ENCODE data around the gene DUSP1. TPM values are rescaled to one million over a fixed set of nuclear protein-coding genes. Genes with fewer than 3 reads are reported as not detected.

DUSP1 gene
- polyA plus RNA-seq, 1 donor from 2014 or later = 48.3 TPM

GRCh38 chr5:172806897-172807672 is 36.1 kb upstream of the DUSP1 start:
- Histone ChIP-seq H3K79me2 (replicated peaks; ENCODE audit: insufficient read depth, low read length) (no peaks in the 10 kb centered on the region), H3K27me3 (ENCODE audit: insufficient read depth, low read depth, low read length) (no peaks in the 10 kb centered on the region), H3F3A (ENCODE audit: insufficient read depth, low read length, poor library complexity, severe bottlenecking) (no peaks in the 10 kb centered on the region), H3K4me2 (ENCODE audit: low read length) (no peak overlapping the region), H2AFZ (ENCODE audit: low read depth, low read length) (no peak overlapping the region), H3K36me3 (ENCODE audit: insufficient read depth, low read length) (no peaks in the 10 kb centered on the region), H4K20me1 (ENCODE audit: insufficient read depth) (no peaks in the 10 kb centered on the region), H3K27ac (ENCODE audit: low read length) (no peak overlapping the region), H3K9ac (ENCODE audit: low read length) (no peak overlapping the region), H3K9me2 (ENCODE audit: insufficient read depth, low read length) (no peaks in the 10 kb centered on the region), H3K4me3 (ENCODE audit: low read length) (no peak overlapping the region), H3K9me3 (ENCODE audit: low read length) (no peaks in the 10 kb centered on the region)
- no peak for TF ChIP-seq POLR2AphosphoS5 (IDR thresholded peaks at IDR 0.05)
- TF ChIP-seq RAD21 (conservative IDR thresholded peaks at IDR 0.05) = no peak
- TF ChIP-seq, protein P1, sequence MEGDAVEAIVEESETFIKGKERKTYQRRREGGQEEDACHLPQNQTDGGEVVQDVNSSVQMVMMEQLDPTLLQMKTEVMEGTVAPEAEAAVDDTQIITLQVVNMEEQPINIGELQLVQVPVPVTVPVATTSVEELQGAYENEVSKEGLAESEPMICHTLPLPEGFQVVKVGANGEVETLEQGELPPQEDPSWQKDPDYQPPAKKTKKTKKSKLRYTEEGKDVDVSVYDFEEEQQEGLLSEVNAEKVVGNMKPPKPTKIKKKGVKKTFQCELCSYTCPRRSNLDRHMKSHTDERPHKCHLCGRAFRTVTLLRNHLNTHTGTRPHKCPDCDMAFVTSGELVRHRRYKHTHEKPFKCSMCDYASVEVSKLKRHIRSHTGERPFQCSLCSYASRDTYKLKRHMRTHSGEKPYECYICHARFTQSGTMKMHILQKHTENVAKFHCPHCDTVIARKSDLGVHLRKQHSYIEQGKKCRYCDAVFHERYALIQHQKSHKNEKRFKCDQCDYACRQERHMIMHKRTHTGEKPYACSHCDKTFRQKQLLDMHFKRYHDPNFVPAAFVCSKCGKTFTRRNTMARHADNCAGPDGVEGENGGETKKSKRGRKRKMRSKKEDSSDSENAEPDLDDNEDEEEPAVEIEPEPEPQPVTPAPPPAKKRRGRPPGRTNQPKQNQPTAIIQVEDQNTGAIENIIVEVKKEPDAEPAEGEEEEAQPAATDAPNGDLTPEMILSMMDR (IDR thresholded peaks at IDR 0.05; ENCODE audit: poor library complexity, severe bottlenecking) = no peak
- TF ChIP-seq SMC3 (conservative IDR thresholded peaks at IDR 0.05; ENCODE audit: poor library complexity) = no peak
- TF ChIP-seq REST (IDR thresholded peaks at IDR 0.05; ENCODE audit: borderline replicate concordance) = no peak
- no peak for TF ChIP-seq EP300 (conservative IDR thresholded peaks at IDR 0.05; ENCODE audit: poor library complexity, severe bottlenecking)
- no peak for TF ChIP-seq TAF1 (IDR thresholded peaks at IDR 0.05; ENCODE audit: low read depth)
- no peak for TF ChIP-seq EZH2 (IDR thresholded peaks at IDR 0.05; ENCODE audit: borderline replicate concordance, insufficient read depth, low read length, poor library complexity, severe bottlenecking)
- TF ChIP-seq MXI1 (conservative IDR thresholded peaks at IDR 0.05; ENCODE audit: poor library complexity, severe bottlenecking) = no peak

DNA sequence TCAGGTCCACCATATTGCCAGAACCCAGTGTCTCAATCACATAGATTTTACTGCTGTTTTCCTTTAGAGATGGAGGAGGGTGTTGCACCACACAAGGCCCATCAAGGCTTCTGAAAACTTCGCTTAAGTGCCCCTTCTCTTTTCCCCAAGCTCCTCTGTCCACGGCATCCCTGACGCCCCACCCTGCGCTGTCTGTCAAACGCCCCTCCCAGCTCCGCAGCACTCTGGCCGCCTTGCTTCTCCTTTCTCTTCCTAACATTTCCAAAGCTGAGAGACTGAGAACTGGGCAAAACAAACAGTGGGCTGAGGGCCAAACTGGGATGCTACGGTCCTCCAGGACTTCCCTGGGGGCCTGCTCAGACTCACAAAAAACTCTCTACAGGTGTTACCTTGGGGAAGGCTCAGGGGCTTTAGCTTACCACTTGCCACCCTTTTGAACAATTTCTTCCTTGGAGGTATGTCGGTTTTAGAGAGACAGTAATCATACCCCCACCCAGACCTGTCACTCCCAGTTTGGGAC is 34.8 kb upstream of the DUSP1 start:
- no peaks in the 10 kb centered on the region for H3K79me2 ChIP-seq (replicated peaks; ENCODE audit: insufficient read depth, low read length)

More for the DNA sequence above, 34.8 kb upstream of the DUSP1 start:
- no peak overlapping the region for H3K9ac ChIP-seq (ENCODE audit: low read length)
- no peaks in the 10 kb centered on the region for H3K36me3 ChIP-seq (ENCODE audit: insufficient read depth, low read length)
- TF ChIP-seq TAF1 (IDR thresholded peaks at IDR 0.05; ENCODE audit: low read depth) (no peak), POLR2AphosphoS5 (IDR thresholded peaks at IDR 0.05) (no peak), EP300 (conservative IDR thresholded peaks at IDR 0.05; ENCODE audit: poor library complexity, severe bottlenecking) (no peak), SMC3 (conservative IDR thresholded peaks at IDR 0.05; ENCODE audit: poor library complexity) (no peak), EZH2 (IDR thresholded peaks at IDR 0.05; ENCODE audit: borderline replicate concordance, insufficient read depth, low read length, poor library complexity, severe bottlenecking) (no peak), MXI1 (conservative IDR thresholded peaks at IDR 0.05; ENCODE audit: poor library complexity, severe bottlenecking) (no peak), RAD21 (conservative IDR thresholded peaks at IDR 0.05) (no peak), REST (IDR thresholded peaks at IDR 0.05; ENCODE audit: borderline replicate concordance) (no peak)
- TF ChIP-seq, protein P1 (IDR thresholded peaks at IDR 0.05; ENCODE audit: poor library complexity, severe bottlenecking) = no peak
- H3K4me3 ChIP-seq (ENCODE audit: low read length) = no peak overlapping the region
- H3K27ac ChIP-seq (ENCODE audit: low read length) = no peak overlapping the region
- no peaks in the 10 kb centered on the region for H3K9me3 ChIP-seq (ENCODE audit: low read length)
- H3K9me2 ChIP-seq (ENCODE audit: insufficient read depth, low read length) = no peaks in the 10 kb centered on the region
- no peak overlapping the region for H3K4me2 ChIP-seq (ENCODE audit: low read length)
- no peaks in the 10 kb centered on the region for H3F3A ChIP-seq (ENCODE audit: insufficient read depth, low read length, poor library complexity, severe bottlenecking)
- no peak overlapping the region for H2AFZ ChIP-seq (ENCODE audit: low read depth, low read length)
- no peaks in the 10 kb centered on the region for H4K20me1 ChIP-seq (ENCODE audit: insufficient read depth)
- no peaks in the 10 kb centered on the region for H3K27me3 ChIP-seq (ENCODE audit: insufficient read depth, low read depth, low read length)

Measured in neural cell (in vitro differentiated cells).